Neural crest cell (in vitro differentiated cells): Measurements from ENCODE around the gene SLC26A2. TPM values are rescaled to one million over a fixed set of nuclear protein-coding genes. Genes with fewer than 3 reads are reported as not detected.

Experiments used
- DNase-seq: peaks from one replicate; pipeline ENCODE4 v3.0.0; 2021; ENCODE audit warnings: low read depth, mixed read lengths, low spot score
- H3K27ac Mint-ChIP-seq: one replicate; pipeline ENCODE4 v1.8.0; 2021; ENCODE audit warnings: mild to moderate bottlenecking, mixed read lengths; ENCODE audit not compliant: unreplicated experiment
- H3K27me3 Mint-ChIP-seq: 2 replicates; pipeline ENCODE4 v1.8.0; 2021; ENCODE audit warnings: low read depth, mild to moderate bottlenecking, mixed read lengths
- H3K36me3 Mint-ChIP-seq: 2 replicates; pipeline ENCODE4 v1.8.0; 2021; ENCODE audit warnings: low read depth, mild to moderate bottlenecking, mixed read lengths
- H3K4me1 Mint-ChIP-seq: 2 replicates; pipeline ENCODE4 v1.8.0; 2021; ENCODE audit warnings: mixed read lengths
- H3K4me3 Mint-ChIP-seq: one replicate; pipeline ENCODE4 v1.8.0; 2021; ENCODE audit warnings: mild to moderate bottlenecking, mixed read lengths
- H3K9me3 Mint-ChIP-seq: 2 replicates; pipeline ENCODE4 v1.8.0; 2021; ENCODE audit warnings: mixed read lengths
- total RNA-seq: library from RNA; stranded (reverse); gene quantifications from 2 replicates; pipeline ENCODE4 v1.2.1, GENCODE V29; 2021
- TF ChIP-seq, protein P1 (sequence below): fragments of 200-600 bp; sonication (generic); conservative IDR thresholded peaks from 2 replicates; pipeline ENCODE4 v1.5.0; 2021; ENCODE audit warnings: antibody characterized with exemption, mild to moderate bottlenecking

Gene SLC26A2
- total RNA-seq, 1 donor from 2014 or later: 14.3 TPM

DNA sequence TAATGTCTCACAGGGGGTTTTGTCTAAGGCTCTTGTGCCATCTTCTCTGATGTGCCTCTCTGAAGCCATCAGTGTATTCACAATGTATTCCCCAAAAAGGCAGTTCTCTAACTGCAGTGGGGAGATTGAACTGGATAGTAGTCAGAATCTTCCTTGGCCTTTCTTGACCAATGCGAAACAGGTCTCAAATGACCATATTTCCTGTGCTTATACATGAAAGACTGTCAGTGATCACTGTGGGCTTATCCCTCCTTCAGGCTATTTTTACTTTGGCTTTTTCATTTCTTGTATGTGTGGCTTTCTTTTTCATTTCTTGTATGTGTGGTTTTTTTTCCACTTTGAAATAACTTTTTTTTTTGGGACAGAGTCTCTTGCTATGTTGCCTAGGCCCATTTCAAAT, 59.7 kb downstream of the SLC26A2 start:
- no peak overlapping the region for H3K4me3 Mint-ChIP-seq
- DNase-seq: no peak
- H3K36me3 Mint-ChIP-seq: peaks cover 25% of the 10 kb centered on the region
- H3K9me3 Mint-ChIP-seq: peaks cover 2% of the 10 kb centered on the region
- TF ChIP-seq, protein P1, sequence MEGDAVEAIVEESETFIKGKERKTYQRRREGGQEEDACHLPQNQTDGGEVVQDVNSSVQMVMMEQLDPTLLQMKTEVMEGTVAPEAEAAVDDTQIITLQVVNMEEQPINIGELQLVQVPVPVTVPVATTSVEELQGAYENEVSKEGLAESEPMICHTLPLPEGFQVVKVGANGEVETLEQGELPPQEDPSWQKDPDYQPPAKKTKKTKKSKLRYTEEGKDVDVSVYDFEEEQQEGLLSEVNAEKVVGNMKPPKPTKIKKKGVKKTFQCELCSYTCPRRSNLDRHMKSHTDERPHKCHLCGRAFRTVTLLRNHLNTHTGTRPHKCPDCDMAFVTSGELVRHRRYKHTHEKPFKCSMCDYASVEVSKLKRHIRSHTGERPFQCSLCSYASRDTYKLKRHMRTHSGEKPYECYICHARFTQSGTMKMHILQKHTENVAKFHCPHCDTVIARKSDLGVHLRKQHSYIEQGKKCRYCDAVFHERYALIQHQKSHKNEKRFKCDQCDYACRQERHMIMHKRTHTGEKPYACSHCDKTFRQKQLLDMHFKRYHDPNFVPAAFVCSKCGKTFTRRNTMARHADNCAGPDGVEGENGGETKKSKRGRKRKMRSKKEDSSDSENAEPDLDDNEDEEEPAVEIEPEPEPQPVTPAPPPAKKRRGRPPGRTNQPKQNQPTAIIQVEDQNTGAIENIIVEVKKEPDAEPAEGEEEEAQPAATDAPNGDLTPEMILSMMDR: no peak
- H3K27ac Mint-ChIP-seq: no peak overlapping the region
- peaks cover 13% of the 10 kb centered on the region for H3K4me1 Mint-ChIP-seq
- H3K27me3 Mint-ChIP-seq: no peaks in the 10 kb centered on the region

DNA sequence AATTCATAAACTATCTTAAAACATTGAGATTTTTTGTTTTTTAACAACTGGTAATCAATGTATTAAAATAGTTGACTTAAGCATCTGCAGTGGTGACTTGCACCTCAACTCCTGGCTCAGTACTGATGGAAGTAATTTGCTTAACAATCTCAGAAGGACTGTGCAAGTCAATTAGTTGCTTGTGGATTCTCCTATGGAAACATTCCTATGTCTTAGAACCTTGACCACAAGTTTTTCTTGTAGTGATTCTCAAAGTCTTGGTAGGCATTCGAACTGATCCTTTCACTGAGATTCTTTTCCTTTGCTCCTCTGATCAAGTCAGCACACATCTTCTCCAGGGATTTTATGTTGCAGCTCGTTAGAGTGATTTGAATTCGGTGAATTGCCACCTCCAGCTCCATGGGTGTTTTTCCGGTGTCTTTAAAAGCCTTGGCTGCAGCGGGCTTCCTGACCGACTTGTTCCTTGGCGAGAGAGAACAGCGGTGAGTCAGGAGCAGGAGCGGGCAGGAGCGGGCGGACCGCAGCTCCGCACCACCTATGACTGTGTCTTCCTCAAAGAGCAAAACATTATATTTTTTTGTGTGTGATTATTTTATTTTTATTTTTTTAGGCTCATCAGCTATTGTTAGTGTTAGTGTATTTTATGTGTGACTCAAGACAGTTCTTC, 61.1 kb downstream of the SLC26A2 start:
- Mint-ChIP-seq H3K27ac (peak overlapping the region; percentile 40), H3K4me1 (peaks cover 13% of the 10 kb centered on the region), H3K36me3 (peaks cover 11% of the 10 kb centered on the region), H3K4me3 (no peak overlapping the region), H3K9me3 (peaks cover 2% of the 10 kb centered on the region), H3K27me3 (no peaks in the 10 kb centered on the region)
- TF ChIP-seq, protein P1: no peak
- no peak for DNase-seq

DNA sequence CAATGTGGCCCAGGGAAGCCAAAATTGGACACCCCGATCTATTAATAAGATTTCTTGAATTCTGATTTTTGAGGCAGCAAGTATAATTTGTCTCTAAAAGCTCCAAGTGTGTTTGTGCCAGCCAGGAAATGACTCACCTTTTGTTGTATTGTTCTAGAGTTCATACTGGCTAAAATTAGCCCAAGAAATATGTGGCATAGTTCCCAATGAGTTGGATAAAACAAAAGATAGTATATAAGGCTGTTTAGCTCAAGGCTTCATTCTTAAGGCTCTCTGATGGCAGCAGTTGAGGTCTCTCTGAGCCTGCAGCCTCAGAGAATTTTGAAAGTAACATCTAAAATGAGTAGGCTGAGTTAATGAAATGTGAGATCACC, 61.6 kb downstream of the SLC26A2 start:
- Mint-ChIP-seq H3K27ac (peak overlapping the region; percentile 73), H3K27me3 (no peaks in the 10 kb centered on the region), H3K4me3 (no peak overlapping the region), H3K4me1 (peaks cover 13% of the 10 kb centered on the region), H3K9me3 (no peaks in the 10 kb centered on the region), H3K36me3 (peaks cover 6% of the 10 kb centered on the region)
- no peak for DNase-seq
- TF ChIP-seq, protein P1: no peak

DNA sequence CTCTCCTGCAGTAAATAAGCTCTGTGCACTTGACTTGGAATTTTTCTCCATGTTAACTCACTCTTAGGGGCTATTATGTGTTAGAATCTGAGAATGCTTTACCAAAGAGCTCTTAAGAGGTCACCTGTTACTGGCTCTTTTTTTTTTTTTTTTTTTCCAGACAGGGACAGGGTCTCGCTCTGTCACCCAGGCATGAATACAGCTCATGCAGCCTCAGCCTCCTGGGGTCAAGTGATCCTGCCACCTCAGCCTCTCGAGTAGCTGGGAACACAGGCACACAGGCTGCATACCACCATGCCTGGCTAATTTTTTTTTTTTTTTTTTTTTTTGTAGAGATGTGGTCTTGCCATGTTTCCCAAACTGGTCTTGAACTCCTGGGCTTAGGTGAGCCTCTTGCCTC, 62.1 kb downstream of the SLC26A2 start:
- Mint-ChIP-seq H3K27ac (no peak overlapping the region), H3K4me1 (peaks cover 13% of the 10 kb centered on the region), H3K36me3 (peaks cover 5% of the 10 kb centered on the region), H3K9me3 (no peaks in the 10 kb centered on the region), H3K27me3 (no peaks in the 10 kb centered on the region), H3K4me3 (no peak overlapping the region)
- no peak for DNase-seq
- TF ChIP-seq, protein P1: no peak

DNA sequence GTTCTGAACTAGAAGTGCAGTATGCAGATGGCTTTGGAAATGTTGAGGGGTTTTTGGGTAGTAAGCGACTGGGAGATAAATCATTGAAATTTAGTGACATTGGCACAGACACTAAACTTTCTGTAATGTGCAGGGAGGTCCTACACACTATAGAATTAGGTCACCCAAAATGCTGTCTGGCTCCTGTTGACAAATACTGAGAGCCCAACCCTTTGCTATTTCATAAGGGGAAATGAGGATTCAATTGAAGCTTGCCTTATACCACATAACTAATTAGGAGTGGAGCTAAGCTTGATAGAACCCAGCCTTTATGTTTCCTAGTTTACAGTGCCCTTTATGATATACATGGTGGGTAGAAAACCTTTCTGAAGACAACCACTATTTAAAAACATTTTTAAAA, 62.6 kb downstream of the SLC26A2 start:
- peaks cover 13% of the 10 kb centered on the region for H3K4me1 Mint-ChIP-seq
- no peaks in the 10 kb centered on the region for H3K27me3 Mint-ChIP-seq
- no peaks in the 10 kb centered on the region for H3K9me3 Mint-ChIP-seq
- no peak for DNase-seq
- TF ChIP-seq, protein P1: no peak
- H3K4me3 Mint-ChIP-seq: no peak overlapping the region
- no peak overlapping the region for H3K27ac Mint-ChIP-seq
- peaks cover 7% of the 10 kb centered on the region for H3K36me3 Mint-ChIP-seq
